Measurements from ENCODE around the gene FYCO1. TPM values are rescaled to one million over a fixed set of nuclear protein-coding genes. Genes with fewer than 3 reads are reported as not detected.

Gene FYCO1
- total and polyA plus RNA-seq, 2 of the 13 experiments (the other 11 are each of a cell fraction or from before 2014, with no cell fraction given) = 2.7 to 4.2 TPM

DNA sequence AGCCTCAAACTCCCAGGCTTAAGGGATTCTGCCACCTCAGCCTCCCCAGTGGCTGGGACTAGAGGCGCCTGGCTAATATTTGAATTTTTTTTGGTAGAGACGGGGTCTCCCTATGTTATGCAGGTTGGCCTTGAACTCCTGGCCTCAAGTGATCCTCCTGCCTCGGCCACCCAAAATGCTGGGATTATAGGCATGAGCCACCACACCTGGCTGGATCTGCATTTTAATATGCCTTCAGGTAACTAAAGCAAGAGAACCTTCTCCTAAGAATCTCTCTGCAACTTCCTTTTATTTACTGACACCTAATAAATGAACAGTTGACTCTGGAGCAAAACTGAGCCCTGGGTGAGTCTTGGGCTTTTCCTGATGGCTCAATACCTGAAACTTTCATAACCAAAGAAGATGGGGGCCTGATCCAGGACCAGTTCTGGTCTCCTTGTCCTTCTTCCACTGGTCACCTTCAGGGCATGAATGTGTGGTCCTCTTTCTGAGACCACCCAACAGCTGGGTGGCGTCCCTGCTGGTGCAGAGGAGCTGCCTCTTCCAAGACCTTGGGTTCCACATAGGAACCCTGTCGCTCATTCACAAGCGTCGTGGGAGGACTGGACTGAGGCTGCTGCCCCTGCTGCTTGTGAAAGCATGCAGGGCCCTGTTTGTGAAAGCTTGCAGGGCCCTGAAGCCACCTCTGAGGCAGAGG, 81.1 kb downstream of the FYCO1 start:
- BruUV-seq (replicated peaks) = no TSS peak
- peaks cover 2 to 4% of the 10 kb centered on the region in 2 experiments; a peak in 2 of 5 replicates for H3K36me3 ChIP-seq (replicated peaks in 1 of 2; ENCODE audit: control insufficient read depth in 1 of 2, insufficient read depth in 2 of 2, low read length in 2 of 2)
- 68% methylated on average over 5 of the region's 7 CpGs for WGBS (ENCODE audit: low lambda C conversion rate)

More for the DNA sequence above, 81.1 kb downstream of the FYCO1 start:
- no peaks in the 10 kb centered on the region for H3K79me2 ChIP-seq (ENCODE audit: insufficient read depth, low read length)
- in situ Hi-C loops (cut with HindIII; ENCODE audit: extremely low pct_ligation_motif_present, low pct_unique_long_range_greater_than_20kb) = loop anchor here (25.0 kb wide), 1 partner anchor 677 kb away; the partner anchor contains the start of gene TMEM158
- FAIRE-seq (no peak), DNase-seq (ENCODE audit: low spot score) (no peak), ATAC-seq (peak; percentile 33; the same call in 1 of the 3 replicates)
- no peaks in the 10 kb centered on the region for H4K20me1 ChIP-seq (ENCODE audit: insufficient read depth, low read length)
- H3K27ac ChIP-seq (ENCODE audit: extremely low read length, insufficient read depth, low read length) = no peak overlapping the region
- no peak overlapping the region for H3K4me3 ChIP-seq (replicated peaks in 1 of 3; ENCODE audit: insufficient read depth in 1 of 3, low read depth in 2 of 3, low read length in 3 of 3)
- no peaks in the 10 kb centered on the region for H3K4me1 ChIP-seq (ENCODE audit: insufficient read depth, low read length)
- intact Hi-C loops (cut with micrococcal nuclease; ENCODE audit: unreplicated experiment) = no loop called here
- ChIA-PET POLR2A (no interaction called here), CTCF (ENCODE audit: low intra/inter-chr PET ratio, low total read pairs) (no interaction called here)
- H2AFZ ChIP-seq (ENCODE audit: low read length) = no peak overlapping the region
- no peaks in the 10 kb centered on the region for H3K27me3 ChIP-seq (ENCODE audit: control insufficient read depth in 1 of 2, insufficient read depth in 2 of 2, low read length in 2 of 2)
- no peak overlapping the region for H3K9ac ChIP-seq (ENCODE audit: insufficient read depth, low read depth, low read length)
- TF ChIP-seq MBNL3 (CRISPR knock-in tag; conservative IDR thresholded peaks at IDR 0.05) = no peak
- no peak for TF ChIP-seq SNAI1 (CRISPR knock-in tag; IDR thresholded peaks at IDR 0.05; ENCODE audit: borderline replicate concordance)
- no peak for TF ChIP-seq DPF2 (CRISPR knock-in tag; IDR thresholded peaks at IDR 0.05; ENCODE audit: borderline replicate concordance, low read depth)
- no peak for TF ChIP-seq ZSCAN21 (CRISPR knock-in tag; IDR thresholded peaks at IDR 0.05; ENCODE audit: borderline replicate concordance)
- no peak for TF ChIP-seq GATA4 (IDR thresholded peaks at IDR 0.05; ENCODE audit: borderline replicate concordance, low read depth)
- TF ChIP-seq, protein P1, sequence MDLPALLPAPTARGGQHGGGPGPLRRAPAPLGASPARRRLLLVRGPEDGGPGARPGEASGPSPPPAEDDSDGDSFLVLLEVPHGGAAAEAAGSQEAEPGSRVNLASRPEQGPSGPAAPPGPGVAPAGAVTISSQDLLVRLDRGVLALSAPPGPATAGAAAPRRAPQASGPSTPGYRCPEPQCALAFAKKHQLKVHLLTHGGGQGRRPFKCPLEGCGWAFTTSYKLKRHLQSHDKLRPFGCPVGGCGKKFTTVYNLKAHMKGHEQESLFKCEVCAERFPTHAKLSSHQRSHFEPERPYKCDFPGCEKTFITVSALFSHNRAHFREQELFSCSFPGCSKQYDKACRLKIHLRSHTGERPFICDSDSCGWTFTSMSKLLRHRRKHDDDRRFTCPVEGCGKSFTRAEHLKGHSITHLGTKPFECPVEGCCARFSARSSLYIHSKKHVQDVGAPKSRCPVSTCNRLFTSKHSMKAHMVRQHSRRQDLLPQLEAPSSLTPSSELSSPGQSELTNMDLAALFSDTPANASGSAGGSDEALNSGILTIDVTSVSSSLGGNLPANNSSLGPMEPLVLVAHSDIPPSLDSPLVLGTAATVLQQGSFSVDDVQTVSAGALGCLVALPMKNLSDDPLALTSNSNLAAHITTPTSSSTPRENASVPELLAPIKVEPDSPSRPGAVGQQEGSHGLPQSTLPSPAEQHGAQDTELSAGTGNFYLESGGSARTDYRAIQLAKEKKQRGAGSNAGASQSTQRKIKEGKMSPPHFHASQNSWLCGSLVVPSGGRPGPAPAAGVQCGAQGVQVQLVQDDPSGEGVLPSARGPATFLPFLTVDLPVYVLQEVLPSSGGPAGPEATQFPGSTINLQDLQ (CRISPR knock-in tag; IDR thresholded peaks at IDR 0.05) = no peak
- TF ChIP-seq ZSCAN9 (CRISPR knock-in tag; IDR thresholded peaks at IDR 0.05; ENCODE audit: borderline replicate concordance) = no peak
- no peak for TF ChIP-seq ZNF703 (CRISPR knock-in tag; IDR thresholded peaks at IDR 0.05; ENCODE audit: borderline replicate concordance)
- TF ChIP-seq ZNF333 (CRISPR knock-in tag; IDR thresholded peaks at IDR 0.05; ENCODE audit: borderline replicate concordance) = no peak
- no peak for TF ChIP-seq ZNF510 (CRISPR knock-in tag; IDR thresholded peaks at IDR 0.05; ENCODE audit: low read depth)
- TF ChIP-seq ZNF672 (CRISPR knock-in tag; IDR thresholded peaks at IDR 0.05) = no peak
- TF ChIP-seq, protein P2, sequence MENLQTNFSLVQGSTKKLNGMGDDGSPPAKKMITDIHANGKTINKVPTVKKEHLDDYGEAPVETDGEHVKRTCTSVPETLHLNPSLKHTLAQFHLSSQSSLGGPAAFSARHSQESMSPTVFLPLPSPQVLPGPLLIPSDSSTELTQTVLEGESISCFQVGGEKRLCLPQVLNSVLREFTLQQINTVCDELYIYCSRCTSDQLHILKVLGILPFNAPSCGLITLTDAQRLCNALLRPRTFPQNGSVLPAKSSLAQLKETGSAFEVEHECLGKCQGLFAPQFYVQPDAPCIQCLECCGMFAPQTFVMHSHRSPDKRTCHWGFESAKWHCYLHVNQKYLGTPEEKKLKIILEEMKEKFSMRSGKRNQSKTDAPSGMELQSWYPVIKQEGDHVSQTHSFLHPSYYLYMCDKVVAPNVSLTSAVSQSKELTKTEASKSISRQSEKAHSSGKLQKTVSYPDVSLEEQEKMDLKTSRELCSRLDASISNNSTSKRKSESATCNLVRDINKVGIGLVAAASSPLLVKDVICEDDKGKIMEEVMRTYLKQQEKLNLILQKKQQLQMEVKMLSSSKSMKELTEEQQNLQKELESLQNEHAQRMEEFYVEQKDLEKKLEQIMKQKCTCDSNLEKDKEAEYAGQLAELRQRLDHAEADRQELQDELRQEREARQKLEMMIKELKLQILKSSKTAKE (CRISPR knock-in tag; IDR thresholded peaks at IDR 0.05; ENCODE audit: borderline replicate concordance) = no peak
- no peak overlapping the region for H3K4me2 ChIP-seq (ENCODE audit: low read depth, low read length)
- H3K9me3 ChIP-seq (ENCODE audit: low read length) = no peaks in the 10 kb centered on the region

Measured in HepG2 (cell line).